GM12878 (cell line): ENCODE results near the gene AP4S1. TPM values are rescaled to one million over a fixed set of nuclear protein-coding genes. Genes with fewer than 3 reads are reported as not detected.

Source experiments
- ATAC-seq: fragments of 200-7000 bp; cut with Tn5 transposase; 3 replicates; pipeline ENCODE4 v1.9.1; 2020; ENCODE audit warnings: mild to moderate bottlenecking, moderate library complexity
- BruUV-seq: library from RNA; stranded (reverse); fragments of 400-500 nt; replicated peaks from 2 replicates; lab custom pipeline; 2021; lab: Mats Ljungman, UMichigan
- CTCF ChIA-PET: fragments of 300-600 bp; sonication (Branson Sonifier 250); formaldehyde crosslinking; extraction: SDS; loops from one replicate; lab custom pipeline; 2021; ENCODE audit warnings: inconsistent platforms; lab: Yijun Ruan, JAX
- POLR2A ChIA-PET: fragments of 350-600 bp; formaldehyde crosslinking; extraction: SDS; loops from one replicate; lab custom pipeline; 2021; ENCODE audit warnings: inconsistent platforms; lab: Charles Lee
- RAD21 ChIA-PET: fragments of 300-600 bp; sonication (Branson Sonifier 250); formaldehyde crosslinking; loops from one replicate; lab custom pipeline; 2023; ENCODE audit warnings: antibody characterized with exemption; ENCODE audit not compliant: unreplicated experiment; lab: Charles Lee
- SMC1A ChIA-PET: fragments of 300-600 bp; sonication (Branson Sonifier 250); formaldehyde crosslinking; loops from one replicate; lab custom pipeline; 2023; ENCODE audit not compliant: unreplicated experiment, uncharacterized antibody; lab: Charles Lee
- DNase-seq: peaks from one replicate; pipeline ENCODE4 v3.0.0-alpha.2; 2011; ENCODE audit warnings: low read depth, low spot score
- FAIRE-seq: peaks from 3 replicates; lab custom pipeline; 2011; peaks lifted over from hg19 to GRCh38; lab: Jason Lieb, UNC
- H2AFZ ChIP-seq: 2 replicates; pipeline ENCODE4 v1.6.0; 2011; ENCODE audit warnings: low read depth, low read length, control low read depth; ENCODE audit not compliant: control insufficient read depth
- H3K27ac ChIP-seq: 2 replicates; pipeline ENCODE4 v1.5.1; 2011; ENCODE audit warnings: control low read depth; ENCODE audit not compliant: control insufficient read depth, insufficient read depth
- H3K27me3 ChIP-seq, 2 experiments: replicated peaks in 1 of 2; 2 replicates each; pipeline versions ENCODE4 v1.6.0 to v1.6.1; 2011; ENCODE audit warnings: low read length in 1 of 2; ENCODE audit not compliant: control insufficient read depth in 2 of 2, insufficient read depth in 2 of 2
- H3K36me3 ChIP-seq, 2 experiments: 2 replicates each; pipeline ENCODE4 v1.5.1; 2011; ENCODE audit warnings: low read length in 1 of 2; ENCODE audit not compliant: control insufficient read depth in 2 of 2, insufficient read depth in 2 of 2
- H3K4me1 ChIP-seq: 2 replicates; pipeline ENCODE4 v1.6.1; 2011; ENCODE audit warnings: mild to moderate bottlenecking, low read length, moderate library complexity, mixed read lengths; ENCODE audit not compliant: control insufficient read depth, insufficient read depth
- H3K4me2 ChIP-seq: 2 replicates; pipeline ENCODE4 v1.6.0; 2011; ENCODE audit warnings: control low read depth; ENCODE audit not compliant: control insufficient read depth, insufficient read depth
- H3K4me3 ChIP-seq: fragments of 200-600 bp; sonication (generic); 2 replicates; pipeline ENCODE4 v1.5.1; 2016
- H3K79me2 ChIP-seq: 2 replicates; pipeline ENCODE4 v1.6.0; 2011; ENCODE audit warnings: low read length; ENCODE audit not compliant: control insufficient read depth, insufficient read depth
- H3K9ac ChIP-seq: 2 replicates; pipeline ENCODE4 v1.8.0; 2011; ENCODE audit warnings: low read length, control low read depth, mixed read lengths; ENCODE audit not compliant: control insufficient read depth, insufficient read depth
- H3K9me3 ChIP-seq: replicated peaks from 3 replicates; pipeline ENCODE4 v1.5.1; 2011; ENCODE audit warnings: mild to moderate bottlenecking, low read length; ENCODE audit not compliant: control insufficient read depth, insufficient read depth
- H4K20me1 ChIP-seq: 2 replicates; pipeline ENCODE4 v1.6.0; 2011; ENCODE audit not compliant: control insufficient read depth, insufficient read depth
- BACH1 ChIP-seq: fragments of 450-650 bp; IDR thresholded peaks from 2 replicates; pipeline ENCODE4 v1.6.1; 2017; ENCODE audit warnings: mild to moderate bottlenecking, borderline replicate concordance
- BHLHE40 ChIP-seq, 2 experiments: fragments of 450-650 bp in 1 of 2; IDR thresholded peaks; 2 replicates each; pipeline ENCODE4 v1.6.1; 2011 to 2017; ENCODE audit warnings: low read depth in 2 of 2, borderline replicate concordance in 1 of 2, improper control_type of control experiment in 1 of 2, low read length in 1 of 2, mild to moderate bottlenecking in 1 of 2
- NFXL1 ChIP-seq: fragments of 450-650 bp; IDR thresholded peaks from 2 replicates; pipeline ENCODE4 v1.6.1; 2017; ENCODE audit warnings: antibody characterized with exemption, mild to moderate bottlenecking, borderline replicate concordance
- PML ChIP-seq: IDR thresholded peaks from 2 replicates; pipeline ENCODE4 v1.6.1; 2012; ENCODE audit warnings: low read length, inconsistent platforms
- RAD21 ChIP-seq: IDR thresholded peaks from 2 replicates; pipeline ENCODE4 v1.6.1; 2011; ENCODE audit warnings: mild to moderate bottlenecking, low read depth, low read length, moderate library complexity; ENCODE audit not compliant: insufficient read depth
- SIX5 ChIP-seq: IDR thresholded peaks from 2 replicates; pipeline ENCODE4 v1.6.1; 2011; ENCODE audit warnings: mild to moderate bottlenecking, low read depth, low read length, moderate library complexity; ENCODE audit not compliant: severe bottlenecking
- SREBF1 ChIP-seq: IDR thresholded peaks from 2 replicates; pipeline ENCODE4 v1.6.1; 2012; ENCODE audit warnings: mild to moderate bottlenecking, low read length
- TCF12 ChIP-seq: IDR thresholded peaks from 2 replicates; pipeline ENCODE4 v1.6.1; 2011; ENCODE audit warnings: low read depth, mild to moderate bottlenecking, low read length
- WRNIP1 ChIP-seq: IDR thresholded peaks from 2 replicates; pipeline ENCODE4 v1.6.1; 2011; ENCODE audit warnings: low read depth, low read length, improper control_type of control experiment, borderline replicate concordance
- ZNF24 ChIP-seq: fragments of 450-650 bp; IDR thresholded peaks from 2 replicates; pipeline ENCODE4 v1.6.1; 2017; ENCODE audit warnings: antibody characterized with exemption, mild to moderate bottlenecking
- ZNF687 ChIP-seq: fragments of 450-650 bp; IDR thresholded peaks from 2 replicates; pipeline ENCODE4 v1.6.1; 2017; ENCODE audit warnings: mild to moderate bottlenecking, moderate library complexity
- WGBS: methylation state at CpG from one replicate; pipeline ENCODE4 v1.1.6; 2016; ENCODE audit warnings: low lambda C conversion rate; ENCODE audit not compliant: insufficient replicate concordance, insufficient coverage; ENCODE audit errors: missing lambda C conversion rate; 5-methylcytosine and 5-hydroxymethylcytosine counted together
- in situ Hi-C: fragments of 300-500 bp; cut with MboI; formaldehyde crosslinking; loops from 9 replicates; pipeline ENCODE4 v1.14.3; 2018; ENCODE audit warnings: mixed read lengths
- intact Hi-C: fragments of 100-400 bp; cut with micrococcal nuclease; formaldehyde crosslinking; loops from one replicate; pipeline ENCODE4 v1.14.2; 2022; ENCODE audit not compliant: unreplicated experiment
- polyA plus RNA-seq, 11 experiments: library from polyadenylated mRNA; depleted of rRNA in 4 of 11; unstranded in 6 of 11; stranded (reverse) in 5 of 11; fragments of >200 nt; fragmentation: Nextera tagmentation in 4 of 11; fragmentation: Illumina TruSeq in 1 of 11; extraction: Ambion mirVana in 4 of 11; extraction: Trizol in 1 of 11; gene quantifications; 1 replicate in 1 of 11; 2 replicates in 10 of 11; pipeline versions ENCODE4 v1.2.1 to v1.2.3, GENCODE V29; 2011 to 2016; ENCODE audit warnings: inconsistent platforms in 2 of 11, missing spikeins in 2 of 11, low read depth in 1 of 11
- total RNA-seq, 4 experiments: library from RNA; depleted of rRNA in 3 of 4; stranded (reverse); fragments of >200 nt in 3 of 4; fragmentation: Illumina TruSeq in 1 of 4; extraction: Trizol in 1 of 4; gene quantifications; 2 replicates each; pipeline versions ENCODE4 v1.2.1 to v1.2.3, GENCODE V29; 2013 to 2021
- TF ChIP-seq, protein P1 (sequence below): IDR thresholded peaks from 2 replicates; pipeline ENCODE4 v1.6.1; 2012; ENCODE audit warnings: low read depth, low read length, improper control_type of control experiment

The AP4S1 gene
- total and polyA plus RNA-seq, 10 of the 15 experiments (the other 5 are each of a cell fraction or from before 2014, with no cell fraction given) = 3.6 to 9.0 (median 5.7) TPM

GRCh38 chr14:31106768-31107167, 81.3 kb downstream of the AP4S1 start:
- SMC1A ChIA-PET = interaction anchor here (0.9 to 2.2 kb wide), 5 partner anchors 10 to 249 kb away, joined by 3 to 8 read pairs (median 3); no protein-coding TSS in a partner anchor
- no peak for TF ChIP-seq RAD21
- no peak for TF ChIP-seq BACH1
- no peak for TF ChIP-seq BHLHE40 (IDR thresholded peaks at IDR 0.05; ENCODE audit: borderline replicate concordance in 1 of 2, low read depth in 2 of 2, low read length in 1 of 2)
- TF ChIP-seq, protein P1, sequence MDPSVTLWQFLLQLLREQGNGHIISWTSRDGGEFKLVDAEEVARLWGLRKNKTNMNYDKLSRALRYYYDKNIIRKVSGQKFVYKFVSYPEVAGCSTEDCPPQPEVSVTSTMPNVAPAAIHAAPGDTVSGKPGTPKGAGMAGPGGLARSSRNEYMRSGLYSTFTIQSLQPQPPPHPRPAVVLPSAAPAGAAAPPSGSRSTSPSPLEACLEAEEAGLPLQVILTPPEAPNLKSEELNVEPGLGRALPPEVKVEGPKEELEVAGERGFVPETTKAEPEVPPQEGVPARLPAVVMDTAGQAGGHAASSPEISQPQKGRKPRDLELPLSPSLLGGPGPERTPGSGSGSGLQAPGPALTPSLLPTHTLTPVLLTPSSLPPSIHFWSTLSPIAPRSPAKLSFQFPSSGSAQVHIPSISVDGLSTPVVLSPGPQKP = no peak
- no peak for TF ChIP-seq TCF12
- no peak for TF ChIP-seq ZNF24
- no peak for TF ChIP-seq ZNF687
- no peak for TF ChIP-seq NFXL1
- no peak for TF ChIP-seq PML
- no peak for TF ChIP-seq WRNIP1
- no peak for TF ChIP-seq SREBF1
- TF ChIP-seq SIX5 = no peak
- TF ChIP-seq, all 136 proteins: peak for 0
- Histone ChIP-seq H3K27ac (no peak overlapping the region), H3K4me2 (no peak overlapping the region), H3K9ac (no peak overlapping the region), H3K4me1 (no peaks in the 10 kb centered on the region), H3K4me3 (no peak overlapping the region), H4K20me1 (no peaks in the 10 kb centered on the region), H3K9me3 (no peaks in the 10 kb centered on the region), H2AFZ (no peak overlapping the region), H3K27me3 (no peaks in the 10 kb centered on the region), H3K36me3 (peaks cover 3 to 22% of the 10 kb centered on the region in 2 experiments), H3K79me2 (no peaks in the 10 kb centered on the region)
- intact Hi-C loops = no loop called here
- 95% methylated on average over 3 of the region's 3 CpGs for WGBS
- TSS peak; percentile 52 for BruUV-seq
- no peak for ATAC-seq
- DNase-seq = no peak
- ChIA-PET CTCF (interaction anchor here (1.1 to 1.5 kb wide), 2 partner anchors 24 to 123 kb away, joined by 3 to 6 read pairs; no protein-coding TSS in a partner anchor), RAD21 (interaction anchor here (0.7 kb wide), 1 partner anchor 21 kb away, joined by 3 read pairs; no protein-coding TSS in a partner anchor), POLR2A (no interaction called here)
- in situ Hi-C loops = no loop called here
- no peak for FAIRE-seq
